Stimulated activated CD4-positive, alpha-beta T cell treated with anti-CD3 and anti-CD28 coated beads, TNF-alpha, amount 100 ng/mL, for 24 hours (primary cell): ENCODE results near the gene FAM209A.
"Not testable (repeated sequence)": the region's sequence is repeated elsewhere in the genome, so short reads cannot be mapped to it uniquely, and the experiment has no call there.

Experiments used
- DNase-seq, 3 experiments: peaks; one replicate each; pipeline ENCODE4 v3.0.0-alpha.2; 2020; ENCODE audit warnings: low read depth in 3 of 3

The FAM209A gene

GRCh38 chr20:56540415-56540814 lies 15.9 kb downstream of the FAM209A start:
- DNase-seq, result no peak

GRCh38 chr20:56542489-56543030 lies 18.0 kb downstream of the FAM209A start:
- no peak for DNase-seq

- DNase-seq, result no peak
Observed at GRCh38 chr20:56551571-56551970, 27.0 kb downstream of the FAM209A start.

GRCh38 chr20:56552911-56553629 lies 28.5 kb downstream of the FAM209A start:
- DNase-seq, result no peak

- DNase-seq, result no peak
Observed at GRCh38 chr20:56554869-56555268, 30.3 kb downstream of the FAM209A start.

- DNase-seq, result no peak
Observed at GRCh38 chr20:56558968-56559367, 34.4 kb downstream of the FAM209A start.

GRCh38 chr20:56564526-56564925 lies 40.0 kb downstream of the FAM209A start:
- DNase-seq, result not testable (repeated sequence)

GRCh38 chr20:56565511-56565910 lies 41.0 kb downstream of the FAM209A start:
- DNase-seq, result no peak

GRCh38 chr20:56566621-56567020 lies 42.1 kb downstream of the FAM209A start:
- DNase-seq, result no peak

GRCh38 chr20:56570832-56571231 lies 46.3 kb downstream of the FAM209A start:
- no peak for DNase-seq

GRCh38 chr20:56572172-56572571 lies 47.6 kb downstream of the FAM209A start:
- DNase-seq, result no peak

GRCh38 chr20:56573986-56574385 lies 49.4 kb downstream of the FAM209A start:
- DNase-seq, result no peak

GRCh38 chr20:56574531-56575142 lies 50.1 kb downstream of the FAM209A start:
- DNase-seq, result no peak

- no peak for DNase-seq
Observed at GRCh38 chr20:56575157-56575556, 50.6 kb downstream of the FAM209A start.
